GM12878 (cell line): ENCODE measurements around the gene ERVMER34-1. TPM values are rescaled to one million over a fixed set of nuclear protein-coding genes. Genes with fewer than 3 reads are reported as not detected.

Source experiments
- BCL11A ChIP-seq: IDR thresholded peaks from 2 replicates; pipeline ENCODE4 v1.6.1; 2011; ENCODE audit warnings: low read depth, low read length
- BHLHE40 ChIP-seq, 2 experiments: fragments of 450-650 bp in 1 of 2; IDR thresholded peaks; 2 replicates each; pipeline ENCODE4 v1.6.1; 2011 to 2017; ENCODE audit warnings: low read depth in 2 of 2, borderline replicate concordance in 1 of 2, improper control_type of control experiment in 1 of 2, low read length in 1 of 2, mild to moderate bottlenecking in 1 of 2
- BRCA1 ChIP-seq: IDR thresholded peaks from 2 replicates; pipeline ENCODE4 v1.6.1; 2011; ENCODE audit warnings: low read depth, low read length, improper control_type of control experiment
- CREM ChIP-seq: IDR thresholded peaks from 2 replicates; pipeline ENCODE4 v1.6.1; 2014; ENCODE audit warnings: antibody characterized with exemption, low read depth
- DPF2 ChIP-seq: fragments of 450-650 bp; IDR thresholded peaks from 2 replicates; pipeline ENCODE4 v1.6.1; 2017; ENCODE audit warnings: mild to moderate bottlenecking
- E2F8 ChIP-seq: fragments of 450-650 bp; IDR thresholded peaks from 2 replicates; pipeline ENCODE4 v1.6.1; 2018; ENCODE audit warnings: mild to moderate bottlenecking, low read depth, moderate library complexity; ENCODE audit not compliant: partially characterized antibody
- E4F1 ChIP-seq: fragments of 450-650 bp; IDR thresholded peaks from 2 replicates; pipeline ENCODE4 v1.6.1; 2018; ENCODE audit warnings: borderline replicate concordance, mild to moderate bottlenecking; ENCODE audit not compliant: partially characterized antibody
- EGR1 ChIP-seq, 2 experiments: IDR thresholded peaks; 1 replicate in 1 of 2; 2 replicates in 1 of 2; pipeline ENCODE4 v1.6.1; 2011 to 2012; ENCODE audit warnings: low read depth in 2 of 2, low read length in 2 of 2, borderline replicate concordance in 1 of 2, mild to moderate bottlenecking in 1 of 2, moderate library complexity in 1 of 2
- HDGF ChIP-seq: fragments of 450-650 bp; IDR thresholded peaks from 2 replicates; pipeline ENCODE4 v1.6.1; 2016; ENCODE audit warnings: antibody characterized with exemption
- HSF1 ChIP-seq: fragments of 150-350 bp; IDR thresholded peaks from 2 replicates; pipeline ENCODE4 v1.6.1; 2014; ENCODE audit warnings: mild to moderate bottlenecking, low read depth, low read length
- IKZF1 ChIP-seq: fragments of 450-650 bp; conservative IDR thresholded peaks from 2 replicates; pipeline ENCODE4 v1.6.1; 2017; ENCODE audit warnings: antibody characterized with exemption, mild to moderate bottlenecking
- NBN ChIP-seq: fragments of 450-650 bp; IDR thresholded peaks from 2 replicates; pipeline ENCODE4 v1.6.1; 2016
- PAX5 ChIP-seq: IDR thresholded peaks from 2 replicates; pipeline ENCODE4 v1.6.1; 2011; ENCODE audit warnings: low read depth, low read length, borderline replicate concordance
- POU2F2 ChIP-seq: IDR thresholded peaks from 3 replicates; pipeline ENCODE4 v1.6.1; 2011; ENCODE audit warnings: low read depth, mild to moderate bottlenecking, low read length, borderline replicate concordance
- RB1 ChIP-seq: fragments of 450-650 bp; formaldehyde crosslinking; IDR thresholded peaks from 2 replicates; pipeline ENCODE4 v1.6.1; 2017; ENCODE audit warnings: mild to moderate bottlenecking, borderline replicate concordance
- REST ChIP-seq: IDR thresholded peaks from 2 replicates; pipeline ENCODE4 v1.6.1; 2012; ENCODE audit warnings: mild to moderate bottlenecking, low read depth, low read length
- ZNF274 ChIP-seq: IDR thresholded peaks from one replicate; pipeline ENCODE4 v1.8.0; 2011; ENCODE audit not compliant: insufficient read length, insufficient read depth
- ZNF622 ChIP-seq: fragments of 450-650 bp; IDR thresholded peaks from 2 replicates; pipeline ENCODE4 v1.6.1; 2017; ENCODE audit warnings: mild to moderate bottlenecking, inconsistent platforms
- polyA plus RNA-seq, 11 experiments: library from polyadenylated mRNA; depleted of rRNA in 4 of 11; unstranded in 6 of 11; stranded (reverse) in 5 of 11; fragments of >200 nt; fragmentation: Nextera tagmentation in 4 of 11; fragmentation: Illumina TruSeq in 1 of 11; extraction: Ambion mirVana in 4 of 11; extraction: Trizol in 1 of 11; gene quantifications; 1 replicate in 1 of 11; 2 replicates in 10 of 11; pipeline versions ENCODE4 v1.2.1 to v1.2.3, GENCODE V29; 2011 to 2016; ENCODE audit warnings: inconsistent platforms in 2 of 11, missing spikeins in 2 of 11, low read depth in 1 of 11
- total RNA-seq, 4 experiments: library from RNA; depleted of rRNA in 3 of 4; stranded (reverse); fragments of >200 nt in 3 of 4; fragmentation: Illumina TruSeq in 1 of 4; extraction: Trizol in 1 of 4; gene quantifications; 2 replicates each; pipeline versions ENCODE4 v1.2.1 to v1.2.3, GENCODE V29; 2013 to 2021

The ERVMER34-1 gene
- total and polyA plus RNA-seq, 10 of the 15 experiments (the other 5 are each of a cell fraction or from before 2014, with no cell fraction given), result not detected

- peak; percentile 88; the same call in 1 of the 2 replicates for TF ChIP-seq HDGF
- peak in 1 of 2 experiments; percentile 76; a peak in 2 of 3 replicates for TF ChIP-seq EGR1 (IDR thresholded peaks at IDR 0.05; ENCODE audit: borderline replicate concordance in 1 of 2, low read depth in 2 of 2, low read length in 2 of 2)
- peak; percentile 40 to 49; a peak in 2 of 4 replicates for TF ChIP-seq BHLHE40 (IDR thresholded peaks at IDR 0.05; ENCODE audit: borderline replicate concordance in 1 of 2, low read depth in 2 of 2, low read length in 1 of 2)
- TF ChIP-seq IKZF1, result peak; percentile 77
- TF ChIP-seq BCL11A, result peak; percentile 53
- TF ChIP-seq DPF2, result peak; percentile 88
- TF ChIP-seq REST, result no peak
- TF ChIP-seq ZNF274, result no peak
- TF ChIP-seq E4F1, result no peak
- peak; percentile 17 for TF ChIP-seq E2F8
- TF ChIP-seq BRCA1, result peak; percentile 72
- TF ChIP-seq CREM, result peak; percentile 36; the same call in 1 of the 2 replicates
- no peak for TF ChIP-seq ZNF622
- peak; percentile 69; the same call in 2 of the 3 replicates for TF ChIP-seq POU2F2
- no peak for TF ChIP-seq HSF1
- TF ChIP-seq NBN, result 0 out of 2 replicates have a peak, but pooled peaks have one; percentile 56
- peak; percentile 35; the same call in 1 of the 2 replicates for TF ChIP-seq RB1
- peak; percentile 80 for TF ChIP-seq PAX5
These were observed 29.0 kb downstream of the ERVMER34-1 start (continued) for GRCh38 chr4:52721968-52722815.
